ENCODE data around the gene FHIP2A.

DNA sequence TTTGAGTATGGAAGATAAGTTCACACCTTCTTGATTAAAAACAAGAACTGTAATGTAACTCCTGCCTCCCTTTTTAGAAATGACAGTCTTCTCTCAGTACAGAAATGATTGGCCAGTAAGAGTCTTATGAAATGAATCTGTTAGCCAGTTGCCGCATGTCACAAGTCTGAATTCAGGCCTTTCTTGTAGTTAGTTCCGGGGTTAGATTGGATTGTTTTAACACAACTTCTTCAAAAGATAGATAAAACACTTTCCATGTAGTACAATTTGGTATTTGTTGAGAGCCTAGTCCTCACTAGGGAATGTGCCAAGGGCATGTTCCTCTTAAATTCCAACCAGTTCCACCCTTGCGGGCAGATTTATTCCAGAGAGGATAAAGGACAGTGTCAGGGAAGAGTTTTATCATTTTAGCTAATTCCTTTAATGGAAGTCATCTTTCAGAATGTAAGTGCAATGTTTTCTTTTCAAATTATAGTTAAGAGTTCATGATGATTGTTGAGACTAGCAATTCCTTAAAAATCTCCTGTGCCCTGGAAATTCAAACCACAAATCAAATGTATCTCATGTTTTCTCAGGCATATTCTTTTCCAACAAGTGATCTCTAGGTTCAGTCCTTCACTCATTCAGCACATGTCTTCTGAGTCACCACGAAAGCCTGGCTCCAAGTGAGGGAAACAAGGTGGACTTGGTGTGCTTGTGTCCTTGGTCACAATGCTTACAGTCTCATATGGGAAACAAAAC is 4.1 kb downstream of the FHIP2A start:
- TF ChIP-seq, protein P1, sequence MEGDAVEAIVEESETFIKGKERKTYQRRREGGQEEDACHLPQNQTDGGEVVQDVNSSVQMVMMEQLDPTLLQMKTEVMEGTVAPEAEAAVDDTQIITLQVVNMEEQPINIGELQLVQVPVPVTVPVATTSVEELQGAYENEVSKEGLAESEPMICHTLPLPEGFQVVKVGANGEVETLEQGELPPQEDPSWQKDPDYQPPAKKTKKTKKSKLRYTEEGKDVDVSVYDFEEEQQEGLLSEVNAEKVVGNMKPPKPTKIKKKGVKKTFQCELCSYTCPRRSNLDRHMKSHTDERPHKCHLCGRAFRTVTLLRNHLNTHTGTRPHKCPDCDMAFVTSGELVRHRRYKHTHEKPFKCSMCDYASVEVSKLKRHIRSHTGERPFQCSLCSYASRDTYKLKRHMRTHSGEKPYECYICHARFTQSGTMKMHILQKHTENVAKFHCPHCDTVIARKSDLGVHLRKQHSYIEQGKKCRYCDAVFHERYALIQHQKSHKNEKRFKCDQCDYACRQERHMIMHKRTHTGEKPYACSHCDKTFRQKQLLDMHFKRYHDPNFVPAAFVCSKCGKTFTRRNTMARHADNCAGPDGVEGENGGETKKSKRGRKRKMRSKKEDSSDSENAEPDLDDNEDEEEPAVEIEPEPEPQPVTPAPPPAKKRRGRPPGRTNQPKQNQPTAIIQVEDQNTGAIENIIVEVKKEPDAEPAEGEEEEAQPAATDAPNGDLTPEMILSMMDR (IDR thresholded peaks at IDR 0.05): no peak
- no peak for TF ChIP-seq POLR2A (IDR thresholded peaks at IDR 0.05)
